Right lobe of liver (tissue), 6 donors: Measurements from ENCODE around the gene IGFBP4. TPM values are rescaled to one million over a fixed set of nuclear protein-coding genes. Genes with fewer than 3 reads are reported as not detected.
"Not testable (repeated sequence)": the region's sequence is repeated elsewhere in the genome, so short reads cannot be mapped to it uniquely, and the experiment has no call there.

Experiments
- ATAC-seq, 4 donors: fragments of 200-7000 bp; cut with Tn5 transposase; one replicate each; pipeline ENCODE4 v1.9.1; 2020; ENCODE audit warnings: mild to moderate bottlenecking in 4 of 4, moderate library complexity in 4 of 4
- DNase-seq, 3 donors: peaks; one replicate each; pipeline ENCODE4 v3.0.0-alpha.2; 2020
- H3K27ac ChIP-seq, 3 donors: fragments of 200-600 bp; one replicate each; pipeline ENCODE4 v1.8.0; 2022
- H3K27me3 ChIP-seq, 2 donors: fragments of 200-600 bp; one replicate each; pipeline ENCODE4 v1.8.0; 2022
- H3K36me3 ChIP-seq, 4 donors: fragments of 200-600 bp; sonication (generic) in 1 of 4; one replicate each; pipeline versions ENCODE4 v1.5.1 to v1.8.0; 2017 to 2022; ENCODE audit warnings: control low read depth in 1 of 4
- H3K4me1 ChIP-seq, 4 donors: fragments of 200-600 bp; sonication (generic) in 1 of 4; one replicate each; pipeline versions ENCODE4 v1.5.1 to v1.8.0; 2017 to 2022; ENCODE audit warnings: control low read depth in 1 of 4
- H3K4me3 ChIP-seq, 3 donors: fragments of 200-600 bp; one replicate each; pipeline ENCODE4 v1.8.0; 2022
- H3K9me3 ChIP-seq, 4 donors: fragments of 200-600 bp; sonication (generic) in 1 of 4; one replicate each; pipeline versions ENCODE4 v1.5.1 to v1.8.0; 2017 to 2022; ENCODE audit warnings: control low read depth in 1 of 4
- POLR2A ChIP-seq: fragments of 450-650 bp; IDR thresholded peaks from one replicate; pipeline ENCODE4 v1.6.1; 2017; ENCODE audit warnings: antibody characterized with exemption, mild to moderate bottlenecking
- WGBS: methylation state at CpG from one replicate; pipeline ENCODE4 v1.1.6; 2018; ENCODE audit warnings: low coverage, low lambda C conversion rate; ENCODE audit not compliant: insufficient coverage; ENCODE audit errors: missing lambda C conversion rate; 5-methylcytosine and 5-hydroxymethylcytosine counted together
- intact Hi-C, 2 donors: fragments of 100-400 bp; cut with DNase I; formaldehyde crosslinking; loops; one replicate each; pipeline versions ENCODE4 v1.11.2 to v1.14.1; 2022
- total RNA-seq, 6 experiments: library from RNA; depleted of rRNA in 2 of 6; stranded (reverse); fragments of >200 nt in 2 of 6; fragmentation: NEBNext Ultra II Directional in 3 of 6; extraction: Animal tissue kit (Norgen Biotek cat#: 25700) in 3 of 6; gene quantifications; one replicate each; pipeline versions ENCODE4 v1.1.0 to v1.2.4, GENCODE V29; 2016 to 2023
- TF ChIP-seq, protein P1 (sequence below), 4 donors: fragments of 200-600 bp in 3 of 4; fragments of 450-650 bp in 1 of 4; IDR thresholded peaks; one replicate each; pipeline versions ENCODE4 v1.5.1 to v1.8.0; 2016 to 2022; ENCODE audit warnings: antibody characterized with exemption in 4 of 4, mild to moderate bottlenecking in 2 of 4
- donor health status: DM: no; HTN: yes; CAD: no.
- donor health status: DM: no; HTN: no; CAD: no.
- donor health status: DM: no; HTN: no; CAD: no.
- donor health status: DM: no; HTN: yes; CAD: no.
- donor health status: DM: no; HTN: yes; CAD: no.

Gene IGFBP4
- total RNA-seq, 6 experiments from 2014 or later, result 382 to 716 (median 430) TPM

DNA sequence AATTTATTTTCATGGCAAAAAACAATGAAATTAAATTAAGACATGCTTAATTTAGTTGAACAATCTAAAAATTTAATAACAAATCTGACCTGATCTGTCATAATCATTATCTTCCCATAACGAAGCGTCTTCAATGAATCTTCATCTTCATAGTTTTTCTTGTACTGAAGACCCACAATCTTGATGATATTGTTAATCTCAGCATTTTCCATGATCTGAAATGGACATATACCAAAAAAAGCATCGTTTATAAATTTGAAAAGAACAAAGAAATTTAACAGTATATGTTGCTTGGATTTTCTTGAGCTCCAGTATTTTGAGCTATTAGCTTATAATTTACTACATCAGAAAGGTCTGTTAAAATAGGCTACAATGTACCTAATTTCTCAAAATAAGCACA lies 35.8 kb upstream of the IGFBP4 start:
- no peak for ATAC-seq
- TF ChIP-seq POLR2A, result no peak
- peaks cover 0 to 6% (median 0%) of the 10 kb centered on the region in 4 donors for H3K4me1 ChIP-seq
- WGBS, result 96% methylated on average over 3 of the region's 3 CpGs
- H3K9me3 ChIP-seq, result no peaks in the 10 kb centered on the region
- H3K4me3 ChIP-seq, result no peak overlapping the region
- no peak overlapping the region for H3K27ac ChIP-seq
- DNase-seq, result no peak
- no peaks in the 10 kb centered on the region for H3K36me3 ChIP-seq
- intact Hi-C loops, result loop anchor here in 1 of 2 donors (5.0 kb wide), 1 partner anchor 35 kb away; no protein-coding TSS in a partner anchor
- no peaks in the 10 kb centered on the region for H3K27me3 ChIP-seq

DNA sequence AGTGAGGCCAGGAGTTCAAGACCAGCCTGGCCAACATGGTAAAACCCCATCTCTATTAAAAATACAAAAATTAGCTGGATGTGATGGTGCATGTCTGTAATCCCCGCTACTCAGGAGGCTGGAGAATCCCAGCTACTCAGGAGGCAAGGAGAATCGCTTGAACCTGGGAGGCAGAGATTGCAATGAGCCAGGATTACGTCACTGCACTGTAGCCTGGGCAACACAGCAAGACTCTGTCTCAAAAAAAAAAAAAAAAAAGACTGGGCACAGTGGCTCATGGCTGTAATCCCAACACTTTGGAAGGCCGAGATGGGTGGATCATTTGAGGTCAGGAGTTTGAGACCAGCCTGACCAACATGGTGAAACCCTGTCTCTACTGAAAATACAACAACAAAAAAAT lies 33.7 kb upstream of the IGFBP4 start:
- DNase-seq, H3K4me1 ChIP-seq, H3K27me3 ChIP-seq, ATAC-seq, H3K27ac ChIP-seq, H3K36me3 ChIP-seq, H3K9me3 ChIP-seq, H3K4me3 ChIP-seq: not testable (repeated sequence)
- 97% methylated on average over 3 of the region's 4 CpGs for WGBS
- intact Hi-C loops, result loop anchor here in 1 of 2 donors (5.0 kb wide), 1 partner anchor 37 kb away; no protein-coding TSS in a partner anchor

GRCh38 chr17:40410082-40410481 lies 33.2 kb upstream of the IGFBP4 start:
- ATAC-seq, result no peak
- 60% methylated on average over 1 of the region's 1 CpG for WGBS

GRCh38 chr17:40411821-40412220 lies 31.4 kb upstream of the IGFBP4 start:
- DNase-seq (no peak), ATAC-seq (no peak)
- Histone ChIP-seq H3K36me3 (no peaks in the 10 kb centered on the region), H3K4me1 (no peaks in the 10 kb centered on the region), H3K4me3 (no peak overlapping the region), H3K27ac (no peak overlapping the region), H3K9me3 (no peaks in the 10 kb centered on the region), H3K27me3 (no peaks in the 10 kb centered on the region)
- TF ChIP-seq POLR2A, result no peak
- TF ChIP-seq, protein P1, sequence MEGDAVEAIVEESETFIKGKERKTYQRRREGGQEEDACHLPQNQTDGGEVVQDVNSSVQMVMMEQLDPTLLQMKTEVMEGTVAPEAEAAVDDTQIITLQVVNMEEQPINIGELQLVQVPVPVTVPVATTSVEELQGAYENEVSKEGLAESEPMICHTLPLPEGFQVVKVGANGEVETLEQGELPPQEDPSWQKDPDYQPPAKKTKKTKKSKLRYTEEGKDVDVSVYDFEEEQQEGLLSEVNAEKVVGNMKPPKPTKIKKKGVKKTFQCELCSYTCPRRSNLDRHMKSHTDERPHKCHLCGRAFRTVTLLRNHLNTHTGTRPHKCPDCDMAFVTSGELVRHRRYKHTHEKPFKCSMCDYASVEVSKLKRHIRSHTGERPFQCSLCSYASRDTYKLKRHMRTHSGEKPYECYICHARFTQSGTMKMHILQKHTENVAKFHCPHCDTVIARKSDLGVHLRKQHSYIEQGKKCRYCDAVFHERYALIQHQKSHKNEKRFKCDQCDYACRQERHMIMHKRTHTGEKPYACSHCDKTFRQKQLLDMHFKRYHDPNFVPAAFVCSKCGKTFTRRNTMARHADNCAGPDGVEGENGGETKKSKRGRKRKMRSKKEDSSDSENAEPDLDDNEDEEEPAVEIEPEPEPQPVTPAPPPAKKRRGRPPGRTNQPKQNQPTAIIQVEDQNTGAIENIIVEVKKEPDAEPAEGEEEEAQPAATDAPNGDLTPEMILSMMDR (IDR thresholded peaks at IDR 0.05), result no peak
- WGBS, result 98% methylated on average over 4 of the region's 4 CpGs
- intact Hi-C loops, result no loop called here

More at GRCh38 chr17:40410082-40410481, 33.2 kb upstream of the IGFBP4 start:
- intact Hi-C loops, result no loop called here
- Histone ChIP-seq H3K27ac (no peak overlapping the region), H3K27me3 (no peaks in the 10 kb centered on the region), H3K9me3 (no peaks in the 10 kb centered on the region), H3K4me3 (no peak overlapping the region), H3K4me1 (no peaks in the 10 kb centered on the region), H3K36me3 (no peaks in the 10 kb centered on the region)
- DNase-seq, result no peak
- TF ChIP-seq, protein P1 (IDR thresholded peaks at IDR 0.05), result no peak
- no peak for TF ChIP-seq POLR2A

DNA sequence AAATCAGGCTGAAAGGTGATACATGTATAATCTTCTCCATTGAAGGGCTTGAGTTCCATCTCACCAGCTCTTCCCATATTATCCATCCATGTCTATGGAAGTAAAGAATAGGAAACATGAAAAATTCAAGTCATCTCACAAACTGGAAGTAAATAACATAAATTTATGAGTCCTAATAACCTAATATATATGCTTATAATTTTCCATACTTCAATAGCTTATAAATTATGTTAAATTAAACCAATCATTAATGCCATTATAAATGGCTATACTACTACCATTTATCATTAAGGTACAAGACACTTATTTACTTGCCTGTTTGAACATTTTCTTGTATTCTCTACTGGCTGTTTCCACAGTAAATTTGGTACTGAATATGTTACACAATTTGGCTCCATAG lies 30.4 kb upstream of the IGFBP4 start:
- intact Hi-C loops, result no loop called here
- TF ChIP-seq, protein P1 (IDR thresholded peaks at IDR 0.05), result no peak
- TF ChIP-seq POLR2A, result no peak
- no peaks in the 10 kb centered on the region for H3K4me1 ChIP-seq
- no peak overlapping the region for H3K27ac ChIP-seq
- no peaks in the 10 kb centered on the region for H3K9me3 ChIP-seq
- H3K27me3 ChIP-seq, result no peaks in the 10 kb centered on the region
- ATAC-seq (no peak), DNase-seq (no peak)
- H3K4me3 ChIP-seq, result no peak overlapping the region
- no peaks in the 10 kb centered on the region for H3K36me3 ChIP-seq

DNA sequence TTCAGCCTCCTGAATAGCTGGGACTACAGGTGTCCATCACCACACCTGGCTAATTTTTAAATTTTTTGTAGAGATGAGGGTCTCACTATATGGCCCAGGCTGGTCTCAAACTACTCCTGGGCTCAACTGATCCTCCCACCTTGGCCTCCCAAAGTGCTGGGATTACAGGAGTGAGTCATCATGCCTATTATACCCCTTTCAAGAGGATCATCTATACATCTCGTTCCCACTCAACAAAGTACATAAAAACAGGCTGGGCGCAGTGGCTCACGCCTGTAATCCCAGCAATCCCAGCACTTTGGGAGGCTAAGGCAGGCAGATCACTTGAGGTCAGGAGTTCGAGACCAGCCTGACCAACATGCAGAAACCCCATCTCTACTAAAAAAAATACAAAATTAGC lies 28.9 kb upstream of the IGFBP4 start:
- H3K27me3 ChIP-seq, H3K36me3 ChIP-seq, H3K4me3 ChIP-seq, DNase-seq, ATAC-seq, H3K27ac ChIP-seq, H3K9me3 ChIP-seq, H3K4me1 ChIP-seq, intact Hi-C loops: not testable (repeated sequence)
- WGBS, result 89% methylated on average over 4 of the region's 4 CpGs
